Measurements from ENCODE around the gene GPATCH1. TPM values are rescaled to one million over a fixed set of nuclear protein-coding genes. Genes with fewer than 3 reads are reported as not detected.

Gene GPATCH1
- total RNA-seq, 2 donors from 2014 or later: 6.5 to 6.6 TPM

DNA sequence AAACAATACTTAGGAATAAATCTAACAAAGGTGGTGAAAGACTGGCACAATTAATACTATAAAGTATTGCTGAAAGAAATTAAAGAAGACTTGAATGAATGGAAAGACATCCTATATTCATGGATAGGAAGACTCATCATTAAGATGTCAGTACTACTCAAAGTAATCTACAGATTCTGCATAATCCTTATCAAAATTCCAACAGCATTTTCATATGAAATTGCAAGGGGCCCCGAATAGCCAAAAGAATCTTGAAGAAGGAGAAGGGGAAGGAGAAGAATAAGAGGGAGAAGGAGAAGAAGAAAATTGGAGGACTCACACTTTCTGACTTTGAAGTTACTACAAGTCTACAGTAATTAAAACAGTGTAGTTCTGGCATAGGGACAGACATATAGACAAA lies 87.5 kb downstream of the GPATCH1 start:
- no peaks in the 10 kb centered on the region for H3K36me3 ChIP-seq
- H3K4me3 ChIP-seq: no peak overlapping the region
- H3K9me3 ChIP-seq: no peaks in the 10 kb centered on the region
- ATAC-seq (ENCODE audit: insufficient number of reproducible peaks, low FRiP score, low read depth): no peak
- TF ChIP-seq, protein P1, sequence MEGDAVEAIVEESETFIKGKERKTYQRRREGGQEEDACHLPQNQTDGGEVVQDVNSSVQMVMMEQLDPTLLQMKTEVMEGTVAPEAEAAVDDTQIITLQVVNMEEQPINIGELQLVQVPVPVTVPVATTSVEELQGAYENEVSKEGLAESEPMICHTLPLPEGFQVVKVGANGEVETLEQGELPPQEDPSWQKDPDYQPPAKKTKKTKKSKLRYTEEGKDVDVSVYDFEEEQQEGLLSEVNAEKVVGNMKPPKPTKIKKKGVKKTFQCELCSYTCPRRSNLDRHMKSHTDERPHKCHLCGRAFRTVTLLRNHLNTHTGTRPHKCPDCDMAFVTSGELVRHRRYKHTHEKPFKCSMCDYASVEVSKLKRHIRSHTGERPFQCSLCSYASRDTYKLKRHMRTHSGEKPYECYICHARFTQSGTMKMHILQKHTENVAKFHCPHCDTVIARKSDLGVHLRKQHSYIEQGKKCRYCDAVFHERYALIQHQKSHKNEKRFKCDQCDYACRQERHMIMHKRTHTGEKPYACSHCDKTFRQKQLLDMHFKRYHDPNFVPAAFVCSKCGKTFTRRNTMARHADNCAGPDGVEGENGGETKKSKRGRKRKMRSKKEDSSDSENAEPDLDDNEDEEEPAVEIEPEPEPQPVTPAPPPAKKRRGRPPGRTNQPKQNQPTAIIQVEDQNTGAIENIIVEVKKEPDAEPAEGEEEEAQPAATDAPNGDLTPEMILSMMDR (IDR thresholded peaks at IDR 0.05): no peak
- no peak for DNase-seq (ENCODE audit: low spot score)
- no peak overlapping the region for H3K27ac ChIP-seq
- H3K27me3 ChIP-seq (replicated peaks; ENCODE audit: insufficient read depth): no peaks in the 10 kb centered on the region
- no peaks in the 10 kb centered on the region for H3K4me1 ChIP-seq (ENCODE audit: control insufficient read depth in 1 of 2, low read depth in 2 of 2)

DNA sequence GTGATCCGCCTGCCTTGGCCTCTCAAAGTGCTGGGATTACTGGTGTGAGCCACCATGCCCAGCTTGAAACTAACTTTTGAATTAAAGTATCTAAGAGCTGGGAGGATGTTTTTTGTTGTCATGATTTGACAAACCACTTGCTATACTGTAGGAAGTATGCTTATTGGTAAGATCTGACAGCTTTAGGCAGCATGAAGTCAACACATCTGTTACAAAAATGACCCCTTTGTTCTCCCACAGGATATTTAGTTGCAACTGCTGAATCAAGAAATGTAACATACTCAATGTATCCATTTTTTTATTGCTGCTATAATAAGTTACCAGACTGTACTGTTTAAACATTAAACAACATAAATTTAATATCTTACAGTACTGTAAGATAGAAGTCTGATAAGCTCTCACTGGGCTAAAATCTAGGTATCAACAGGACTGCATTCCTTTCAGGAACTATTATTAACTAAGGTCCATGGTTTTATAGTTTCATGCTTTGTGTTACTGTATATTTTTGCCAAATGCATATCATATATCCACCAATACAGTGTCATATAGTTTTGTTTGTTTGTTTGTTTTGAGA lies 90.3 kb downstream of the GPATCH1 start:
- Histone ChIP-seq H3K27me3 (replicated peaks; ENCODE audit: insufficient read depth) (no peaks in the 10 kb centered on the region), H3K4me1 (ENCODE audit: control insufficient read depth in 1 of 2, low read depth in 2 of 2) (peaks cover 6 to 9% of the 10 kb centered on the region in 2 donors), H3K4me3 (no peak overlapping the region), H3K27ac (no peak overlapping the region), H3K36me3 (no peaks in the 10 kb centered on the region), H3K9me3 (no peaks in the 10 kb centered on the region)
- ATAC-seq (ENCODE audit: insufficient number of reproducible peaks, low FRiP score, low read depth): no peak
- DNase-seq (ENCODE audit: low spot score): no peak
- TF ChIP-seq, protein P1 (IDR thresholded peaks at IDR 0.05): no peak

DNA sequence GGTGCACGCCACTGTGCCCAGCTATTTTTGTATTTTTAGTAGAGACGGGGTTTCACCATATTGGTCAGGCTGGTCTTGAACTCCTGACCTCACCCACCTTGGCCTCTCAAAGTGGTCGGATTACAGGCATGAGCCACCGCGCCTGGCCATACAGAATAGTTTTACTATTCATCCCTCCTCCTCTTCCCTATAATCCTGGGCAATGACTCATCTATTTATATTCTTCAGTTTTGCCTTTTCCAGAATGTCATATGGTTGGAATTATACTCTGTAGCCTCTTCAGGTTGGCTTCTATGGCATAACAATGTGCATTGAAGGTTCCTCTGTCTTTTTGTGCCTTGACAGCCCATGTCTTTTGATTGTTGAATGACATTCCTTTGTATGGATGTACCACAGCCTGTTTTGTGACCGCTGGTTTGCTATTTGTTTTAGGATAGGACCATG lies 91.0 kb downstream of the GPATCH1 start:
- TF ChIP-seq, protein P1 (IDR thresholded peaks at IDR 0.05): no peak
- H3K36me3 ChIP-seq: no peaks in the 10 kb centered on the region
- H3K4me3 ChIP-seq: no peak overlapping the region
- DNase-seq (ENCODE audit: low spot score): no peak
- H3K9me3 ChIP-seq: no peaks in the 10 kb centered on the region
- H3K27ac ChIP-seq: no peak overlapping the region
- no peak for ATAC-seq (ENCODE audit: insufficient number of reproducible peaks, low FRiP score, low read depth)
- H3K27me3 ChIP-seq (replicated peaks; ENCODE audit: insufficient read depth): no peaks in the 10 kb centered on the region
- peaks cover 6 to 9% of the 10 kb centered on the region in 2 donors for H3K4me1 ChIP-seq (ENCODE audit: control insufficient read depth in 1 of 2, low read depth in 2 of 2)

DNA sequence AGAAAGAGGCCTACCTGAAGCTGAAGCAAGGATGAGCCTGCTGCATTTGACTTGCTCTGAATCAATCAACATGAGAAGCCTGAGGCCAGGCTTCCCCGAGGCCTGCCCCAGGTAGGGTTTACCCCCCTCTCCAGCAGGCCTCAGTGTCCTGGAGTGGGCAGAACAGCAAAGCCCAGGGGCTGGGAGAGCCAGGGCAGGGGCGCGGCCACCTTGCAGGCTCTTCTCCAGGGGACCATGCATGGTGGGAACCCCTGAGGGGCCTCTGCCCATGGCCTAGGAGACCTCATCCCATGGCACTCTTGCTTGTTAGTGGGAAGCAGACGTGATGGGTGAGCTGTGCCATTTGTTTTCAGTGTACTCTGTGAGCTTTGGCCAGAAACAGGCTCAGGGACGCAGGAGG lies 93.2 kb downstream of the GPATCH1 start:
- H3K4me3 ChIP-seq: no peak overlapping the region
- TF ChIP-seq, protein P1 (IDR thresholded peaks at IDR 0.05): no peak
- ATAC-seq (ENCODE audit: insufficient number of reproducible peaks, low FRiP score, low read depth): no peak

DNA sequence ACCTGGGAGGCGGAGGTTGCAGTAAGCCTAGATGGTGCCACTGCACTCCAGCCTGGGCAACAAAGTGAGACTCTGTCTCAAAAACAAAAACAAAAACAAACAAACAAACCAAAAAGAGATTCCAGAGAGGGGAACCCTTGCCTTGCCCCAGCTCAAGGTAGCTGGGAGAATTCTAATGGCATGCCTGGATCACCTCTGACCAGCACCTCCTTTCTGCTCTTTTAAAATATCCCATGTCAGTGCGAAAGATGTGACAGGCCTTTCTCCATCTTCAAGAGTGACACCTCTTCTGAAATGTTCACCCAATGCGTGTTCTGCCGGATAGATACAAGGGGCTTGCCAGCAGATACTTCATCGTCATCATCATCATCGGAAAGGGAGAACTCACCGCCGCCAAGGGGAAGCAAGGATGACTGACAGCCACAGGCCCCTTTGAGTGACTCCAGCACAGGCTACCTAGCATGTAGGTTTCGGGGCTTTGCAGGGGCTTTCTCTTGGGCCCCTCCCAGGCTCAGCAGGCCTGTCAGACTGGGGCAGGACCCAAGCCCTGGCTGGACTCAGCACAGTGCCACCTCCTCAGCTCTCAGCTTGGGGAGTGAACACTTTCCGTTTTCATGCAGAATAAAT lies 94.3 kb downstream of the GPATCH1 start:
- no peaks in the 10 kb centered on the region for H3K27me3 ChIP-seq (replicated peaks; ENCODE audit: insufficient read depth)
- H3K4me3 ChIP-seq: no peak overlapping the region
- no peaks in the 10 kb centered on the region for H3K36me3 ChIP-seq
- DNase-seq (ENCODE audit: low spot score) (no peak), ATAC-seq (ENCODE audit: insufficient number of reproducible peaks, low FRiP score, low read depth) (no peak)
- no peak overlapping the region for H3K27ac ChIP-seq
- TF ChIP-seq, protein P1 (IDR thresholded peaks at IDR 0.05): no peak
- H3K4me1 ChIP-seq (ENCODE audit: control insufficient read depth in 1 of 2, low read depth in 2 of 2): peaks cover 16 to 19% of the 10 kb centered on the region in 2 donors
- no peaks in the 10 kb centered on the region for H3K9me3 ChIP-seq

More for the DNA sequence above, 93.2 kb downstream of the GPATCH1 start:
- Histone ChIP-seq H3K4me1 (ENCODE audit: control insufficient read depth in 1 of 2, low read depth in 2 of 2) (peaks cover 16 to 19% of the 10 kb centered on the region in 2 donors), H3K27me3 (replicated peaks; ENCODE audit: insufficient read depth) (no peaks in the 10 kb centered on the region), H3K27ac (no peak overlapping the region), H3K36me3 (no peaks in the 10 kb centered on the region), H3K9me3 (no peaks in the 10 kb centered on the region)
- no peak for DNase-seq (ENCODE audit: low spot score)

All from thoracic aorta (tissue), 2 donors.